AG09309 (cell line): ENCODE results near the gene NF1.

ENCODE experiments used
- DNase-seq: peaks from one replicate; pipeline ENCODE4 v3.0.0-alpha.2; 2010; ENCODE audit warnings: low read depth
- H3K4me3 ChIP-seq: 2 replicates; pipeline ENCODE4 v1.5.1; 2011; ENCODE audit warnings: mild to moderate bottlenecking, low read depth, low read length, moderate library complexity; ENCODE audit not compliant: control insufficient read depth
- TF ChIP-seq, protein P1 (sequence below): IDR thresholded peaks from 2 replicates; pipeline ENCODE4 v1.5.1; 2011; ENCODE audit warnings: mild to moderate bottlenecking, low read depth, low read length, inconsistent platforms; ENCODE audit not compliant: insufficient read depth, control insufficient read depth; ENCODE audit errors: missing control alignments

The NF1 gene

DNA sequence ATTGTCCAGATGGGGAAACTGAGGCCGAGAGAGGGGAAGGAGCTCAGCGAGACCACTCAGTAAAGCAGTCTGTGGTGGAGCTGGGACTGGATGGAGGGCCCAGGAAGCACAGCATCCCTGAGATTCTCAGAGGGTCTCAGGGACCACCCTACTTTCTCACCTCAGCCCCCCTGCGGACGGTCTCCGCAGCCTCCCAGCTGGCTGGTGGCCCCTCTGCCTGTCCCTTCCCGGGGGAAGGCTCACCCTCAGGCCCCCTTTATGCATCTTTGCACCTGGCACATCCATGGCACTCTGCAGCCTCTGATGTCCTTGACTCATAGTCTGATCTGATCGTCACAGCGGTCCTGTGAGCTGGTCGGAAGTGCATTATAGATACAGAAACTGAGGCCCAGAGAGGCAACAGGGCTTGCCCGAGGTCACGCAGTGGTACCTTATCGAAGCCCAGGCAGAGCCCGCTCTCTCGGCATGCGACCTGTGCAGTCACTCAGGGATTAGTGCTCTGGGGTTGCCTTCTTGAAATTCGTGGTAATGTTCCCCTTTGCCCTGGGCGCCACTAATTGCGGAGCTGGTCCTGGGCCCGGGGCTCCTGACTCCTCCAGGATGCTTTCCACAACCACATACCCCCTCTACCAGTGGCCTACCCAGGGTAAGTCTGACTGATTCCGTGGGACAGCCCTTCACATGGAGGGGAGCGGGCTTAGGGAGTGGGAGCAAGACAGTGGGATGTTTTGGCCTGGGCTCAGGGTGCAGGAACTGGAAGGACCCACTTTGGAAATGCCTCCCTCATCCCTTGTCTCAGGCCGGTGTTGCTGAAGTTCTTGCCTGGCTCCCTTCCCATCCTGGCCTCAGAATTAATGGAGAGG is 321.1 kb downstream of the NF1 start:
- no peak for DNase-seq
- TF ChIP-seq, protein P1, sequence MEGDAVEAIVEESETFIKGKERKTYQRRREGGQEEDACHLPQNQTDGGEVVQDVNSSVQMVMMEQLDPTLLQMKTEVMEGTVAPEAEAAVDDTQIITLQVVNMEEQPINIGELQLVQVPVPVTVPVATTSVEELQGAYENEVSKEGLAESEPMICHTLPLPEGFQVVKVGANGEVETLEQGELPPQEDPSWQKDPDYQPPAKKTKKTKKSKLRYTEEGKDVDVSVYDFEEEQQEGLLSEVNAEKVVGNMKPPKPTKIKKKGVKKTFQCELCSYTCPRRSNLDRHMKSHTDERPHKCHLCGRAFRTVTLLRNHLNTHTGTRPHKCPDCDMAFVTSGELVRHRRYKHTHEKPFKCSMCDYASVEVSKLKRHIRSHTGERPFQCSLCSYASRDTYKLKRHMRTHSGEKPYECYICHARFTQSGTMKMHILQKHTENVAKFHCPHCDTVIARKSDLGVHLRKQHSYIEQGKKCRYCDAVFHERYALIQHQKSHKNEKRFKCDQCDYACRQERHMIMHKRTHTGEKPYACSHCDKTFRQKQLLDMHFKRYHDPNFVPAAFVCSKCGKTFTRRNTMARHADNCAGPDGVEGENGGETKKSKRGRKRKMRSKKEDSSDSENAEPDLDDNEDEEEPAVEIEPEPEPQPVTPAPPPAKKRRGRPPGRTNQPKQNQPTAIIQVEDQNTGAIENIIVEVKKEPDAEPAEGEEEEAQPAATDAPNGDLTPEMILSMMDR, result no peak
- H3K4me3 ChIP-seq, result no peak overlapping the region

- no peak overlapping the region for H3K4me3 ChIP-seq
- TF ChIP-seq, protein P1, result no peak
- no peak for DNase-seq
These were observed 321.7 kb downstream of the NF1 start for GRCh38 chr17:31416503-31416923.

GRCh38 chr17:31417051-31417792 is 322.4 kb downstream of the NF1 start:
- no peak for DNase-seq
- H3K4me3 ChIP-seq, result no peak overlapping the region
- TF ChIP-seq, protein P1, result no peak

GRCh38 chr17:31418773-31419350 is 324.1 kb downstream of the NF1 start:
- DNase-seq, result no peak
- no peak overlapping the region for H3K4me3 ChIP-seq
- TF ChIP-seq, protein P1, result no peak

- TF ChIP-seq, protein P1, result no peak
- no peak overlapping the region for H3K4me3 ChIP-seq
- no peak for DNase-seq
These were observed 327.7 kb downstream of the NF1 start for GRCh38 chr17:31422443-31422842.

GRCh38 chr17:31424944-31425281 is 330.1 kb downstream of the NF1 start:
- TF ChIP-seq, protein P1, result no peak
- no peak overlapping the region for H3K4me3 ChIP-seq
- DNase-seq, result no peak
